ENCODE data around the gene CCN6.
"Not testable (repeated sequence)": the region's sequence is repeated elsewhere in the genome, so short reads cannot be mapped to it uniquely, and the experiment has no call there.

DNA sequence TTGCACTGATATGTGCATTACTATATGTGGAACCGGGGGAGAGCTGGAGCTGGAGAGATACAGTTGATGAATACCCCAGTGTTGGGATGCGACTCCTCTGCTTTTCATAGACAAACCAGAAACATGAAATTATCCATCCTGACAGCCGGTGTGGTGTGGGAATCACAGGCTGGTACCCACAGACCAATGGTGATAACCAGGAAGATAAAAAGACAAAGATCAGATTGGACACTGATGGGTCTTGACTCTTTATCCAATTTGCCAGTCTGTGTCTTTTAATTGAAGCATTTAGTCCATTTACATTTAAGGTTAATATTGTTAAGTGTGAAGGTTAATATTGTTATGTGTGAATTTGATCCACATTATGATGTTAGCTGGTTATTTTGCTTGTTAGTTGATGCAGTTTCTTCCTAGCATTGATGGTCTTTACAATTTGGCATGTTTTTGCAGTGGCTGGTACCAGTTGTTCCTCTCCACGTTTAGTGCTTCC is 2.6 kb upstream of the CCN6 start:
- TF ChIP-seq, protein P1, sequence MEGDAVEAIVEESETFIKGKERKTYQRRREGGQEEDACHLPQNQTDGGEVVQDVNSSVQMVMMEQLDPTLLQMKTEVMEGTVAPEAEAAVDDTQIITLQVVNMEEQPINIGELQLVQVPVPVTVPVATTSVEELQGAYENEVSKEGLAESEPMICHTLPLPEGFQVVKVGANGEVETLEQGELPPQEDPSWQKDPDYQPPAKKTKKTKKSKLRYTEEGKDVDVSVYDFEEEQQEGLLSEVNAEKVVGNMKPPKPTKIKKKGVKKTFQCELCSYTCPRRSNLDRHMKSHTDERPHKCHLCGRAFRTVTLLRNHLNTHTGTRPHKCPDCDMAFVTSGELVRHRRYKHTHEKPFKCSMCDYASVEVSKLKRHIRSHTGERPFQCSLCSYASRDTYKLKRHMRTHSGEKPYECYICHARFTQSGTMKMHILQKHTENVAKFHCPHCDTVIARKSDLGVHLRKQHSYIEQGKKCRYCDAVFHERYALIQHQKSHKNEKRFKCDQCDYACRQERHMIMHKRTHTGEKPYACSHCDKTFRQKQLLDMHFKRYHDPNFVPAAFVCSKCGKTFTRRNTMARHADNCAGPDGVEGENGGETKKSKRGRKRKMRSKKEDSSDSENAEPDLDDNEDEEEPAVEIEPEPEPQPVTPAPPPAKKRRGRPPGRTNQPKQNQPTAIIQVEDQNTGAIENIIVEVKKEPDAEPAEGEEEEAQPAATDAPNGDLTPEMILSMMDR (IDR thresholded peaks at IDR 0.05; ENCODE audit: low read depth, low read length, missing input control), result not testable (repeated sequence)
- TF ChIP-seq JUND, YY1 (IDR thresholded peaks at IDR 0.05): not testable (repeated sequence)
- TF ChIP-seq, protein P2, sequence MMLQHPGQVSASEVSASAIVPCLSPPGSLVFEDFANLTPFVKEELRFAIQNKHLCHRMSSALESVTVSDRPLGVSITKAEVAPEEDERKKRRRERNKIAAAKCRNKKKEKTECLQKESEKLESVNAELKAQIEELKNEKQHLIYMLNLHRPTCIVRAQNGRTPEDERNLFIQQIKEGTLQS (IDR thresholded peaks at IDR 0.05), result not testable (repeated sequence)

All from liver (tissue), 3 donors.